ENCODE measurements around the gene CLGN. TPM values are rescaled to one million over a fixed set of nuclear protein-coding genes. Genes with fewer than 3 reads are reported as not detected.

Gene CLGN
- total RNA-seq (2022): 10.7 and 37.6 TPM in 2 replicates
- Bru-seq, nascent RNA: percentile 73 among the genes with signal in this experiment
- percentile 80 among the genes with signal in this experiment for BruChase-seq, experiment 1, labeled RNA remaining after a 6-hour chase
- percentile 68 among the genes with signal in this experiment for BruChase-seq, experiment 2, labeled RNA remaining after a 2-hour chase
- long read RNA-seq, transcript CLGN-201 (15 exons, 3,043 nt): major isoform, 41 of 49 reads
- long read RNA-seq, partial matches to known transcripts: 3 of 49 reads
- long read RNA-seq, other reads (novel, unspliced or antisense): 5 of 49 reads

- CTCF ChIA-PET: interaction anchor here (0.6 to 2.7 kb wide), 5 partner anchors 9 to 59 kb away, joined by 3 to 14 read pairs (median 3); partner anchors contain the start of gene SCOC
- Mint-ChIP-seq H3K27me3 (ENCODE audit: insufficient read depth, unreplicated experiment) (no peaks in the 10 kb centered on the region), H3K4me1 (ENCODE audit: insufficient read depth, unreplicated experiment) (peaks cover 28% of the 10 kb centered on the region), H3K4me3 (ENCODE audit: unreplicated experiment) (peak within 1 kb of the TSS; percentile 85), H3K27ac (ENCODE audit: low read depth, unreplicated experiment) (peak within 1 kb of the TSS; percentile 91), H3K36me3 (ENCODE audit: insufficient read depth, unreplicated experiment) (no peaks in the 10 kb centered on the region), H3K9me3 (ENCODE audit: unreplicated experiment) (no peaks in the 10 kb centered on the region)
- POLR2A ChIA-PET: interaction anchor here (0.6 to 5.6 kb wide), 7 partner anchors 22 to 970 kb away, joined by 3 to 50 read pairs (median 3); partner anchors contain the start of genes ELMOD2 and SCOC
- peak; percentile 65 for DNase-seq (ENCODE audit: unreplicated experiment)
- TF ChIP-seq CTCF (IDR thresholded peaks at IDR 0.05; ENCODE audit: unreplicated experiment): peak; percentile 26
- BruUV-seq (replicated peaks): no TSS peak
- intact Hi-C loops (cut with micrococcal nuclease): loop anchor here (1.0 to 5.0 kb wide), 2 partner anchors 54 to 95 kb away; partner anchors contain the start of genes ELMOD2 and SCOC
These were observed at the start of gene CLGN for GRCh38 chr4:140427106-140427918. Gene CLGN, minus strand, starts transcription at chr4:140427648. Its CDS starts 14,570 bp downstream, at chr4:140413078.

GRCh38 chr4:140472156-140472555 lies 44.7 kb upstream of the CLGN start:
- intact Hi-C loops (cut with micrococcal nuclease): no loop called here
- H3K4me3 Mint-ChIP-seq (ENCODE audit: unreplicated experiment): no peak overlapping the region
- DNase-seq (ENCODE audit: unreplicated experiment): no peak
- no TSS peak for BruUV-seq (replicated peaks)
- ChIA-PET CTCF (no interaction called here), POLR2A (no interaction called here)
- peaks cover 7% of the 10 kb centered on the region for H3K9me3 Mint-ChIP-seq (ENCODE audit: unreplicated experiment)
- H3K27ac Mint-ChIP-seq (ENCODE audit: low read depth, unreplicated experiment): no peak overlapping the region
- no peaks in the 10 kb centered on the region for H3K27me3 Mint-ChIP-seq (ENCODE audit: insufficient read depth, unreplicated experiment)
- no peaks in the 10 kb centered on the region for H3K36me3 Mint-ChIP-seq (ENCODE audit: insufficient read depth, unreplicated experiment)
- no peak for TF ChIP-seq CTCF (IDR thresholded peaks at IDR 0.05; ENCODE audit: unreplicated experiment)
- no peaks in the 10 kb centered on the region for H3K4me1 Mint-ChIP-seq (ENCODE audit: insufficient read depth, unreplicated experiment)

GRCh38 chr4:140469791-140470733 lies 42.6 kb upstream of the CLGN start:
- POLR2A ChIA-PET: no interaction called here
- Mint-ChIP-seq H3K27me3 (ENCODE audit: insufficient read depth, unreplicated experiment) (no peaks in the 10 kb centered on the region), H3K4me1 (ENCODE audit: insufficient read depth, unreplicated experiment) (no peaks in the 10 kb centered on the region), H3K36me3 (ENCODE audit: insufficient read depth, unreplicated experiment) (no peaks in the 10 kb centered on the region), H3K9me3 (ENCODE audit: unreplicated experiment) (peaks cover 7% of the 10 kb centered on the region), H3K27ac (ENCODE audit: low read depth, unreplicated experiment) (no peak overlapping the region), H3K4me3 (ENCODE audit: unreplicated experiment) (no peak overlapping the region)
- no peak for DNase-seq (ENCODE audit: unreplicated experiment)
- no peak for TF ChIP-seq CTCF (IDR thresholded peaks at IDR 0.05; ENCODE audit: unreplicated experiment)
- intact Hi-C loops (cut with micrococcal nuclease): no loop called here
- BruUV-seq (replicated peaks): no TSS peak
- CTCF ChIA-PET: no interaction called here
